PC-3 (cell line): ENCODE data around the gene FHIP2A. TPM values are rescaled to one million over a fixed set of nuclear protein-coding genes. Genes with fewer than 3 reads are reported as not detected.

Source experiments
- ATAC-seq: fragments of 200-7000 bp; cut with Tn5 transposase; 2 replicates; pipeline ENCODE4 v1.9.1; 2020; ENCODE audit warnings: mild to moderate bottlenecking, moderate library complexity
- BruUV-seq: library from RNA; stranded (reverse); fragments of 400-500 nt; replicated peaks from 2 replicates; lab custom pipeline; 2021; lab: Mats Ljungman, UMichigan
- CTCF ChIA-PET: fragments of 300-600 bp; sonication (Branson Sonifier 250); formaldehyde crosslinking; loops from one replicate; lab custom pipeline; 2022; ENCODE audit warnings: antibody characterized with exemption; lab: Charles Lee
- POLR2A ChIA-PET: fragments of 300-600 bp; sonication (Branson Sonifier 250); formaldehyde crosslinking; loops from one replicate; lab custom pipeline; 2022; ENCODE audit warnings: antibody characterized with exemption; ENCODE audit not compliant: unreplicated experiment; lab: Charles Lee
- DNase-seq: peaks from one replicate; pipeline ENCODE4 v3.0.0-alpha.2; 2015
- H2AFZ ChIP-seq: fragments of 300-600 bp; sonication (generic); 2 replicates; pipeline ENCODE4 v1.6.0; 2016; ENCODE audit warnings: antibody characterized with exemption, low read length
- H3F3A ChIP-seq: fragments of 300-600 bp; sonication (generic); one replicate; pipeline ENCODE4 v1.6.0; 2017; ENCODE audit warnings: antibody characterized with exemption, low read length, control low read depth, mild to moderate bottlenecking; ENCODE audit not compliant: unreplicated experiment
- H3K27ac ChIP-seq: fragments of 300-600 bp; sonication (generic); 2 replicates; pipeline ENCODE4 v1.5.1; 2016; ENCODE audit warnings: mild to moderate bottlenecking, low read length
- H3K27me3 ChIP-seq: fragments of 300-600 bp; sonication (generic); 2 replicates; pipeline ENCODE4 v1.6.1; 2016; ENCODE audit warnings: low read length, mixed read lengths
- H3K36me3 ChIP-seq: fragments of 300-600 bp; sonication (generic); 2 replicates; pipeline ENCODE4 v1.6.1; 2016; ENCODE audit warnings: low read depth, mixed run types, low read length, mixed read lengths
- H3K4me1 ChIP-seq: fragments of 300-600 bp; sonication (generic); 2 replicates; pipeline ENCODE4 v1.5.1; 2016; ENCODE audit warnings: low read length; ENCODE audit not compliant: insufficient read depth
- H3K4me2 ChIP-seq: fragments of 300-600 bp; sonication (generic); 2 replicates; pipeline ENCODE4 v1.6.0; 2016; ENCODE audit warnings: low read length
- H3K4me3 ChIP-seq: fragments of 300-600 bp; sonication (generic); 2 replicates; pipeline ENCODE4 v1.5.1; 2016; ENCODE audit warnings: mild to moderate bottlenecking, low read length, mixed read lengths
- H3K79me2 ChIP-seq: fragments of 300-600 bp; sonication (generic); 2 replicates; pipeline ENCODE4 v1.6.1; 2017; ENCODE audit warnings: low read length, mixed read lengths
- H3K9ac ChIP-seq: fragments of 300-600 bp; sonication (generic); 2 replicates; pipeline ENCODE4 v1.6.0; 2016; ENCODE audit warnings: mild to moderate bottlenecking, low read length
- H3K9me2 ChIP-seq: fragments of 300-600 bp; sonication (generic); replicated peaks from 2 replicates; pipeline ENCODE4 v1.6.1; 2016; ENCODE audit warnings: mixed run types, low read length, mixed read lengths
- H3K9me3 ChIP-seq: fragments of 300-600 bp; sonication (generic); 2 replicates; pipeline ENCODE4 v1.6.1; 2016; ENCODE audit warnings: low read length, mixed read lengths
- H4K20me1 ChIP-seq: fragments of 300-600 bp; sonication (generic); 2 replicates; pipeline ENCODE4 v1.6.1; 2016; ENCODE audit warnings: low read length, mixed read lengths
- EZH2phosphoT487 ChIP-seq: fragments of 300-600 bp; sonication (generic); IDR thresholded peaks from 2 replicates; pipeline ENCODE4 v1.6.1; 2018; ENCODE audit warnings: mild to moderate bottlenecking, antibody characterized with exemption, low read length, borderline replicate concordance
- intact Hi-C: fragments of 100-400 bp; cut with micrococcal nuclease; formaldehyde crosslinking; loops from 2 replicates; pipeline ENCODE4 v1.9.0; 2023
- total RNA-seq: library from RNA; depleted of rRNA; stranded (reverse); fragments of >200 nt; gene quantifications from 2 replicates; pipeline ENCODE4 v1.2.3, GENCODE V29; 2014; rRNA removed

The FHIP2A gene
- total RNA-seq, 1 experiment from 2014 or later, result 3.7 TPM

- H3K4me3 ChIP-seq, result no peak overlapping the region
- peaks cover 17% of the 10 kb centered on the region for H3K4me1 ChIP-seq
- CTCF ChIA-PET, result no interaction called here
- no peak overlapping the region for H3K27ac ChIP-seq
- no peak for ATAC-seq
- BruUV-seq, result no TSS peak
- H3K9ac ChIP-seq, result no peak overlapping the region
- H3K27me3 ChIP-seq, result no peaks in the 10 kb centered on the region
- H2AFZ ChIP-seq, result no peak overlapping the region
- no peaks in the 10 kb centered on the region for H3F3A ChIP-seq
- H3K9me3 ChIP-seq, result no peaks in the 10 kb centered on the region
- no peak overlapping the region for H3K4me2 ChIP-seq
- no peak for TF ChIP-seq EZH2phosphoT487
- H3K9me2 ChIP-seq, result no peaks in the 10 kb centered on the region
- intact Hi-C loops, result no loop called here
- no peak for DNase-seq
- no peaks in the 10 kb centered on the region for H3K36me3 ChIP-seq
- no peaks in the 10 kb centered on the region for H4K20me1 ChIP-seq
- POLR2A ChIA-PET, result no interaction called here
- no peaks in the 10 kb centered on the region for H3K79me2 ChIP-seq
Observed at GRCh38 chr10:114871379-114871778, 49.8 kb downstream of the FHIP2A start.

Other genes with a start within 250 kb of the FHIP2A start
- gene ABLIM1, start 163.5 kb upstream of the FHIP2A start, total RNA-seq, result 12.3 and 13.8 TPM in 2 replicates
- gene TRUB1, start 116.4 kb downstream of the FHIP2A start, total RNA-seq, result 21.7 and 28.0 TPM in 2 replicates